KMS-11 (cell line): Measurements from ENCODE around the gene CENPK.

Experiments
- H2AFZ ChIP-seq: fragments of 200-600 bp; sonication (generic); 2 replicates; pipeline ENCODE4 v1.6.1; 2016; ENCODE audit warnings: antibody characterized with exemption, mixed run types, low read depth
- H3K27ac ChIP-seq: fragments of 200-600 bp; sonication (generic); 2 replicates; pipeline ENCODE4 v1.6.1; 2016; ENCODE audit warnings: mild to moderate bottlenecking, mixed run types
- H3K27me3 ChIP-seq: fragments of 200-600 bp; sonication (generic); 2 replicates; pipeline ENCODE4 v1.6.1; 2017; ENCODE audit warnings: mild to moderate bottlenecking, low read depth, mixed run types, moderate library complexity; ENCODE audit not compliant: insufficient read depth
- H3K36me3 ChIP-seq: fragments of 200-600 bp; sonication (generic); 2 replicates; pipeline ENCODE4 v1.6.1; 2017; ENCODE audit warnings: mild to moderate bottlenecking, mixed run types; ENCODE audit not compliant: insufficient read depth
- H3K4me1 ChIP-seq: fragments of 200-600 bp; sonication (generic); 2 replicates; pipeline ENCODE4 v1.6.1; 2016; ENCODE audit warnings: mild to moderate bottlenecking, low read depth, mixed run types; ENCODE audit not compliant: poor library complexity, severe bottlenecking
- H3K4me2 ChIP-seq: fragments of 200-600 bp; sonication (generic); 2 replicates; pipeline ENCODE4 v1.7.0; 2016; ENCODE audit warnings: mild to moderate bottlenecking, mixed run types
- H3K4me3 ChIP-seq: fragments of 200-600 bp; sonication (generic); IDR thresholded peaks from 2 replicates; pipeline ENCODE4 v1.6.1; 2017; ENCODE audit warnings: low read depth, low read length, mixed read lengths; ENCODE audit not compliant: insufficient read depth
- H3K79me2 ChIP-seq: fragments of 200-600 bp; sonication (generic); 2 replicates; pipeline ENCODE4 v1.6.1; 2016; ENCODE audit warnings: low read depth, mixed run types; ENCODE audit not compliant: insufficient read depth
- H3K9ac ChIP-seq: fragments of 200-600 bp; sonication (generic); 2 replicates; pipeline ENCODE4 v1.6.1; 2016; ENCODE audit warnings: mild to moderate bottlenecking, mixed run types
- H4K20me1 ChIP-seq: fragments of 200-600 bp; sonication (generic); 2 replicates; pipeline ENCODE4 v1.6.1; 2016; ENCODE audit warnings: mild to moderate bottlenecking, mixed run types; ENCODE audit not compliant: insufficient read depth
- CTCF ChIP-seq: fragments of 200-600 bp; sonication (generic); conservative IDR thresholded peaks from 2 replicates; pipeline ENCODE4 v1.6.1; 2017; ENCODE audit warnings: low read depth, mild to moderate bottlenecking, antibody characterized with exemption, low read length, moderate library complexity, mixed read lengths

CENPK gene

GRCh38 chr5:65481635-65482295 lies 81.2 kb downstream of the CENPK start, which contains the start of gene ADAMTS6:
Gene ADAMTS6, minus strand, starts transcription at chr5:65481920. Its CDS starts 8,247 bp downstream, at chr5:65473673.
- Histone ChIP-seq H3K27me3 (no peaks in the 10 kb centered on the region), H3K79me2 (no peaks in the 10 kb centered on the region), H2AFZ (peak within 1 kb of the TSS; percentile 97), H3K4me2 (peak within 1 kb of the TSS; percentile 95), H3K9ac (peak within 1 kb of the TSS; percentile 63), H4K20me1 (no peaks in the 10 kb centered on the region), H3K27ac (peak within 1 kb of the TSS; percentile 29), H3K4me3 (no peak within 1 kb of the TSS), H3K36me3 (no peaks in the 10 kb centered on the region), H3K4me1 (peaks cover 11% of the 10 kb centered on the region)
- no peak for TF ChIP-seq CTCF

GRCh38 chr5:65481171-65481581 lies 81.8 kb downstream of the CENPK start:
- H3K36me3 ChIP-seq: no peaks in the 10 kb centered on the region
- H3K4me3 ChIP-seq: no peak overlapping the region
- no peaks in the 10 kb centered on the region for H4K20me1 ChIP-seq
- peaks cover 11% of the 10 kb centered on the region for H3K4me1 ChIP-seq
- H3K27ac ChIP-seq: peak overlapping the region; percentile 29
- peak overlapping the region; percentile 63 for H3K9ac ChIP-seq
- peak overlapping the region; percentile 97 for H2AFZ ChIP-seq
- H3K4me2 ChIP-seq: peak overlapping the region; percentile 95
- no peaks in the 10 kb centered on the region for H3K79me2 ChIP-seq
- no peaks in the 10 kb centered on the region for H3K27me3 ChIP-seq
- no peak for TF ChIP-seq CTCF

- H3K4me1 ChIP-seq: peaks cover 11% of the 10 kb centered on the region
- peak overlapping the region; percentile 95 for H3K4me2 ChIP-seq
- H3K27ac ChIP-seq: no peak overlapping the region
- no peaks in the 10 kb centered on the region for H3K36me3 ChIP-seq
- no peaks in the 10 kb centered on the region for H4K20me1 ChIP-seq
- no peaks in the 10 kb centered on the region for H3K79me2 ChIP-seq
- H3K4me3 ChIP-seq: no peak overlapping the region
- H2AFZ ChIP-seq: peak overlapping the region; percentile 97
- H3K27me3 ChIP-seq: no peaks in the 10 kb centered on the region
- H3K9ac ChIP-seq: no peak overlapping the region; the same call in 1 of the 2 replicates
- TF ChIP-seq CTCF: no peak
These were observed 82.6 kb downstream of the CENPK start for GRCh38 chr5:65480306-65480865.

GRCh38 chr5:65479527-65479926 lies 83.4 kb downstream of the CENPK start:
- no peak overlapping the region for H3K4me3 ChIP-seq
- H3K27me3 ChIP-seq: no peaks in the 10 kb centered on the region
- TF ChIP-seq CTCF: no peak
- H2AFZ ChIP-seq: no peak overlapping the region; the same call in 1 of the 2 replicates
- H3K36me3 ChIP-seq: no peaks in the 10 kb centered on the region
- no peak overlapping the region for H3K27ac ChIP-seq
- H3K79me2 ChIP-seq: no peaks in the 10 kb centered on the region
- no peaks in the 10 kb centered on the region for H4K20me1 ChIP-seq
- H3K9ac ChIP-seq: no peak overlapping the region
- peaks cover 11% of the 10 kb centered on the region for H3K4me1 ChIP-seq
- H3K4me2 ChIP-seq: no peak overlapping the region; the same call in 1 of the 2 replicates
